GM12874 (cell line): ENCODE measurements around the gene TIMMDC1.

Experiments
- TF ChIP-seq, protein P1 (sequence below): IDR thresholded peaks from 2 replicates; pipeline ENCODE4 v1.5.1; 2011; ENCODE audit warnings: low read depth, mild to moderate bottlenecking, control low read depth, low read length, moderate library complexity; ENCODE audit not compliant: insufficient read depth

Gene TIMMDC1

DNA sequence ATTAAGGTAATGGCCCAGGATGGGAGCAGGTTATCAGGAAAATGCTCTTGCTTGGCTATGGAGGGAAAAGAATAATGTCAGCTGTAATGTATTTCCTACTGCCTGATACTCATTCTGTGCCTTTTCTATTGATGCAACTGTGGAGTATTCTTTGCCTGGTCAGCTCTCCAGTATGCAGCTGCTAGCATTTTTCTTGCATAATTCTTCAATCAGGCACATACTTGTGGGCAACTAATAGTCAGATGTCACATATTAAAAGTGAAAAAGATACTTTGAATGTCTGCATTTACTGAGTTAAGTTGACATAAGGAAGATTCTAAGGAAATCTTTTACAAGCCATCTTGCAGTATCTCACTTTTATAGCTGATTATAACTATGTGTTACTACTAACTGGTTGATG is 31.5 kb downstream of the TIMMDC1 start:
- TF ChIP-seq, protein P1, sequence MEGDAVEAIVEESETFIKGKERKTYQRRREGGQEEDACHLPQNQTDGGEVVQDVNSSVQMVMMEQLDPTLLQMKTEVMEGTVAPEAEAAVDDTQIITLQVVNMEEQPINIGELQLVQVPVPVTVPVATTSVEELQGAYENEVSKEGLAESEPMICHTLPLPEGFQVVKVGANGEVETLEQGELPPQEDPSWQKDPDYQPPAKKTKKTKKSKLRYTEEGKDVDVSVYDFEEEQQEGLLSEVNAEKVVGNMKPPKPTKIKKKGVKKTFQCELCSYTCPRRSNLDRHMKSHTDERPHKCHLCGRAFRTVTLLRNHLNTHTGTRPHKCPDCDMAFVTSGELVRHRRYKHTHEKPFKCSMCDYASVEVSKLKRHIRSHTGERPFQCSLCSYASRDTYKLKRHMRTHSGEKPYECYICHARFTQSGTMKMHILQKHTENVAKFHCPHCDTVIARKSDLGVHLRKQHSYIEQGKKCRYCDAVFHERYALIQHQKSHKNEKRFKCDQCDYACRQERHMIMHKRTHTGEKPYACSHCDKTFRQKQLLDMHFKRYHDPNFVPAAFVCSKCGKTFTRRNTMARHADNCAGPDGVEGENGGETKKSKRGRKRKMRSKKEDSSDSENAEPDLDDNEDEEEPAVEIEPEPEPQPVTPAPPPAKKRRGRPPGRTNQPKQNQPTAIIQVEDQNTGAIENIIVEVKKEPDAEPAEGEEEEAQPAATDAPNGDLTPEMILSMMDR, result no peak

- TF ChIP-seq, protein P1, result no peak
These were observed 32.1 kb downstream of the TIMMDC1 start for GRCh38 chr3:119530456-119530855.

DNA sequence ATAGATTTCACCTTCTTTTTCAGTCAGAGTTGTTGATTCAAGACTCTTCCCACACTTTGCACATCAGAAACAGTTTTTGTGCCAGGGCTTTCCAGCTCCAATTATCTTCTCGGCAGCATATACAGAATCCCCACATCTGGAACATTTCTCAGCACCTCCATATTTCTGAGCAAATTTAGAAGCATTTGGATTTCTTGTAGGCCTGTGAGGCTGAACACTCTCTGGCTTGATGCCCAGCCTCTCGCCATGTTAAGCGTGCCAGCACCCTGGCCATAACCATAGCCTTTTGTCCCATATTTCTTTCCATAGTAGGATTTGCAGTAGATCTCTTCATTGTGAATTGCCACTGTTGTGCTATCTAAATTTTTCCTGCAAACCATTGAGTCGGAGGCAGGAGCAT is 32.8 kb downstream of the TIMMDC1 start:
- TF ChIP-seq, protein P1, result no peak

DNA sequence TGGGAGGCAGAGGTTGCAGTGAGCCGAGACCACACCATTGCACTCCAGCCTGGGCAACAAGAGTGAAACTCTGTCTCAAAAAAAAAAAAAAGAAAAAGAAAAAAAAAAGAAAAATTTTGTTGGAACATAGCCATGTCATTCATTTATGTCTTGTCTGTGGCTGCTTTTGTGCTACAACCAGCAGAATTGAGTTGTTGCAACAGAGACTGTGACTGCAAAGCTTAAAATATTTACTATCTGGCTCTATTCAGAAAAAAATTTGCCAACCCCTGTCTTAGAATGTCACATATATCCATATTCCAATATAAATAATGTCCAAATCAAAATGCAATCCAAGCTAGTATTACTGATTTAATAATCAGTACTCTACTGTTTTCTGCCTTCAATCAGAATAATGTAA is 35.9 kb downstream of the TIMMDC1 start:
- TF ChIP-seq, protein P1, result no peak

GRCh38 chr3:119536757-119537156 is 38.4 kb downstream of the TIMMDC1 start:
- TF ChIP-seq, protein P1, result no peak

- TF ChIP-seq, protein P1, result no peak
These were observed 40.4 kb downstream of the TIMMDC1 start for GRCh38 chr3:119538772-119539171.

GRCh38 chr3:119541547-119541946 is 43.2 kb downstream of the TIMMDC1 start:
- TF ChIP-seq, protein P1, result no peak

DNA sequence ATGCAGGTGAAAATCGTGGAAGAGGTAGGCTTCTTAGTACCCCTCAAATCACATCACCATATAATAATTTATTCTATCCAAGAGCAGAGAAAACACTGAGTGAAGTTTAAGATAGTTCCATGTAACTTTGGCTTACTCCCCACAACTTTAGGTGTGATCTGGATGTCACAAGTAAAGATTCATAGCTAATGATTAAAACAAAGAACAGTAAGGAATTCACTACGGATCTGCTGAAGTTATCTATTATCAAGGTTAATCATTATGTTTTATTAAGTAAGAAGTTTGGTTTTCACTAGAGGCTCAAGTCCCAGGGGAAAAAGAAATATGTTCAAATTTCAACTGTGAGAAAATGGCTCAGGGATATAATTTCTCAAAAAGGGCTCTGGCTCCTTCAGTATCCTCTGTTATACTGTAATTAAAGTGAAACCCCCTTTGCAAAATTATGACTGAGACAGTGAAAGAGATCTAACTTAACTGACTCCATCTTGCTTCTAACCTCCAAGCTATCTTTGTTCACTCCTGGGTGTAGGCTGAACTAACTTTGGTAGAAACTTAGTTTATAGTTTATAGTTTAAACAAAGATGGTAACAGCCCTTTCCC is 43.9 kb downstream of the TIMMDC1 start:
- TF ChIP-seq, protein P1, result no peak
